ENCODE measurements around the gene PET100.

The PET100 gene

DNA sequence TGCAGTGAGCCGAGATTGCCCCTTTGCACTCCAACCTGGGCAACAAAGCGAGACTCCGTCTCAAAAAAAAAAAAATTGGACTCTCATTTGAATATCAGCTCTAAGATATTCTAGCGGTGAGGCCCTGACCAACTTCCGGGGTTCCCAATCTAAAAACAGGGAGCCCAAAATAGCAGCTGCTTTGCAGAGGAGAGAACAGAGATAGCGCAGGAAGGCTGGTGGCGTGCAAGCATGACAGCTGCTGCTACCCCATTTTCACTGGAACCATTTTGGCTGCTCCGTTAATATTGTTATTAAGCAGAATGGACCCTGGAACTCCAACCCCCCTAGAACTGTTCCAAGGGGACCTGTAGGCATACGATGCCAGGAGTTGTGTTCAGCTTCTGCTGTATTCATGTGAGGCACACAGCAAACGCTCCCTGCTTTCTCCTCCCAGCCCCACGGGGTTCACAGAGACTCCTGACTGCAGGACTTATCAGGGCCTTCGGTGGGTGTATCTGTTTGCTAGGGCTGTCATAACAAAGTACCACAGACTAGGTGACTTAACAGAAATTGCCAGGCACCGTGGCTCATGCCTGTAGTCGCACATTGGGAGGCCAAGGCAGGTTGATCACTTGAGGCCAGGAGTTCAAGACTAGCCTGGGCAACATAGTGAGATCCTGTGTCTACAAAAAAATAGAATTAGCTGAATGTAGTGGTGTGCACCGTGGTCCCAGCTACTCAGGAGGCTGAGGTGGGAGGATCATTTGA lies 18.8 kb downstream of the PET100 start:
- no peak overlapping the region for H3K27ac Mint-ChIP-seq
- no peak overlapping the region for H3K4me3 Mint-ChIP-seq
- no peak for ATAC-seq
- H3K4me1 Mint-ChIP-seq = peaks cover 12% of the 10 kb centered on the region
- H3K27me3 Mint-ChIP-seq = no peaks in the 10 kb centered on the region
- H3K9me3 Mint-ChIP-seq = no peaks in the 10 kb centered on the region
- H3K36me3 Mint-ChIP-seq = peaks cover 39% of the 10 kb centered on the region

GRCh38 chr19:7650148-7650547 lies 20.6 kb downstream of the PET100 start:
- Mint-ChIP-seq H3K27me3 (no peaks in the 10 kb centered on the region), H3K36me3 (peaks cover 23% of the 10 kb centered on the region), H3K9me3 (no peaks in the 10 kb centered on the region), H3K4me1 (peaks cover 12% of the 10 kb centered on the region), H3K4me3 (no peak overlapping the region), H3K27ac (no peak overlapping the region)
- ATAC-seq = no peak

DNA sequence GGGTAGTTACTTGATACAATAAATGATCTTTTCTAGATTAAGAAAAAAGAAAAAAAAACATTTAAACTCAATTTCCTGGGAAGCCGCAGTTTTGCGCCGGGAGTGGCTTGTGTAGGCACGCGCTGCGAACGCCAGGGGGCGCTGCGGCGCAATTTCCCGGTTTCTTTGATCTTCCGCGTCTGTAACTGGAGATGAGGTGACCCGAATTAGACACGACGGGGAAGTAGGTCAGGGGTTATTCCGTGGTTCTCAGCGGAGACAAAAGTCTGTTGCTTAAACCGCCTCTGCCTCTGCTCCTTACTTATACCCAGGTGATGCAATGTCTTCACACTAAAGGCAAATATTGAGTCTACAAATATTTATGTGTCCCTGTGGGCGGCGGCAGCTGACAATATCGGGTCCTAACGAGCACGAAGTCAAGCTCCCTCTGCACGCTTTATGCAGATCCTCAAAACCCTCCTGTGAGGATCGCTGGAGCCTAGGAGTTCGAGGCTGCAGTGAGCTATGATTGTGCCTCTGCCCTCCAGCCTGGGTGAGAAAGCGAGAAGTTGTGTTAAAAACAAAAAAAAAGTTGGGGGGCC lies 22.6 kb downstream of the PET100 start:
- no peaks in the 10 kb centered on the region for H3K9me3 Mint-ChIP-seq
- peak overlapping the region; percentile 72 for H3K4me3 Mint-ChIP-seq
- H3K4me1 Mint-ChIP-seq = peaks cover 14% of the 10 kb centered on the region
- H3K27me3 Mint-ChIP-seq = no peaks in the 10 kb centered on the region
- peak; percentile 87 for ATAC-seq
- H3K27ac Mint-ChIP-seq = peak overlapping the region; percentile 73
- H3K36me3 Mint-ChIP-seq = peaks cover 9% of the 10 kb centered on the region

DNA sequence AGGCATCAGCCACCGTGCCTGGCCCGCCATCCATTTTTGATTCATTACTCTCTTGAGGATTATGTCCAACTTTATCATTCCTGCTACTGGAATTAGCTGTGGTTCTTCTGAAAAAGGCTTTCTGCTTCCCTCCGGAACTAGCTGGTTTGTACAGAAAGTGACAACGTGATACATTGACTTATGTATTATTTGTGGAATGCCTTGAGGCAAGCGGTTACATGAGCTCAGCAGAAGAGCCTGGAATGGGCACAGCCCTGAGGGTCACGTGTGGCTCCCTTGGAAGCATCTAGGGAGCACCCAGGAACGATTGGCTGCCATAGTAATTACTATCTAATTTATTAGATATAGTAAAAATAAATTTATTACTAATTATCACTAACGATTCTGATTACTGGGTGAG lies 24.8 kb downstream of the PET100 start:
- Mint-ChIP-seq H3K4me3 (no peak overlapping the region), H3K9me3 (no peaks in the 10 kb centered on the region), H3K27me3 (no peaks in the 10 kb centered on the region), H3K27ac (no peak overlapping the region), H3K36me3 (no peaks in the 10 kb centered on the region), H3K4me1 (peaks cover 26% of the 10 kb centered on the region)
- no peak for ATAC-seq

DNA sequence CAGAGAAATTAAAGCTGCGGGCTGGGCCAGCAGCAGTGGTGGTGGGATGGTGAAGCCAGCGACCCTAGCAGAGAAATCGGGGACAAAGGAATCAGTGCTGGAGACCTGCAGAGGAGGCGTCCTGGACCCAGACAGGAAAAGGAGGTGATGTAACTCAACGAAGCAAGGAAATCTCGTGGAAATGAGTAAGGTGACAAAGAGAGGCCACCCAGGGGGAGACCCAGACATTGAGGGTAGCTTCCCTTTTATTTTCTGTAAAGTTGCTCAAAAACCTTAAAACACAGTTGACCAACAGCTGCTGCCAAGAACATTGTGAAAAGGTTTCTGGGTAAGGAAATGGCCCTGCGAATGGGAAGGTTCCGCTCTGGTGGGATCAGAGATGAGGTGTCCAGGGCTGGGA lies 26.0 kb downstream of the PET100 start:
- Mint-ChIP-seq H3K27me3 (no peaks in the 10 kb centered on the region), H3K4me1 (peaks cover 26% of the 10 kb centered on the region), H3K4me3 (no peak overlapping the region), H3K9me3 (no peaks in the 10 kb centered on the region), H3K36me3 (no peaks in the 10 kb centered on the region), H3K27ac (no peak overlapping the region)
- no peak for ATAC-seq

DNA sequence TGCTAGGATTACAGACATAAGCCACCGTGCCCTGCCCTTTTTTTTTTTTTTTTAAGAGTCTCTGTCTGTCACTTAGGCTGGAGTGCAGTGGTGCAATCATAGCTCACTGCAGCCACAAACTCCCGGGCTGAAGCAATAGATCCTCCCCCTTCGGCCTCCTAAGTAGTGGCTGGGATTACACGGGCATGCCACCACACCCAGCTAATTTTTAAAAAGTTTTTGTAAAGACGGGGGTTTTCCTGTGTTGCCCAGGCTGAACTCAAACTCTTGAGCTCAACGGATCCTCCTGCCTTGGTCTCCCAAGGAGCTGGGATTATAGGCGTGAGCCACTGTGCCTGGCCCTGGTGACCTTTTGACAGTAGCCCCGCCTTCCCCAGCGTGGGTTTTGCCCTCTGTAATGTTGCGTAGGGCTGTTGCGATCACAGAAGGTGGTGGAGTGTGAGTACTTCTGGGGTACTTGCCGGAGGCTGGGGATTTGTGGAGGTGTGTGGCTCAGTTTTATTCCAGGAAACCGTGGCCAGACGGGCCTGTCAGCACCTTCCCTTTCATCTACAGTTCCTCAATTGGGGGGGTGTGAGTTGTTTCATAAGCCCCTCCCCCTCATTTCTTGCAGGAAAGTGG lies 27.6 kb downstream of the PET100 start:
- no peak overlapping the region for H3K4me3 Mint-ChIP-seq
- peak overlapping the region; percentile 75 for H3K27ac Mint-ChIP-seq
- ATAC-seq = peak; percentile 24
- peaks cover 23% of the 10 kb centered on the region for H3K4me1 Mint-ChIP-seq
- no peaks in the 10 kb centered on the region for H3K9me3 Mint-ChIP-seq
- no peaks in the 10 kb centered on the region for H3K36me3 Mint-ChIP-seq
- no peaks in the 10 kb centered on the region for H3K27me3 Mint-ChIP-seq

DNA sequence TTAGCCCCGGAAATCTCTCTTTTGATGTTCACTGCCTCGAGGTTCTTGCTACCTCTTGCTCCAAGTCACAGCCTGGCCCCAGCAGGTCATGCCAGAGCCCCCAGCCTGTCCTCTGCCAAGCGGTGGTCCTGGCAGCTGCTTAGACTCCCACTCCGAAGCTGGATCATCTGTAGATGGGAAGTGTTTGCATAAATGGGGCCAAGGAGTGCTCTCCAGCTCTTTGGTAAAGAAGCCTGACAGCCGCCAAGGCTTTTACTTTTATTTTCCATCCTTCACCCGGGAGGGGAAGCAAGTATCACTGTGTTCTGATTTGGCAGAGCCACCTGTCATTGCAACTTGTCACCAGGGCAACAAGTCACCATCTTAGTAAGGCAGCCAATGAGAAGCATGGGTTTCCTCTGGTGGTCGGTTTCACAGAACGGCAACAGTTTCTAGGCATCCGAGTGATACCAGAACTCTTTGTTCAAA lies 28.7 kb downstream of the PET100 start:
- no peaks in the 10 kb centered on the region for H3K27me3 Mint-ChIP-seq
- no peaks in the 10 kb centered on the region for H3K9me3 Mint-ChIP-seq
- peak; percentile 98 for ATAC-seq
- H3K4me3 Mint-ChIP-seq = peak overlapping the region; percentile 78
- no peaks in the 10 kb centered on the region for H3K36me3 Mint-ChIP-seq
- H3K27ac Mint-ChIP-seq = peak overlapping the region; percentile 75
- peaks cover 13% of the 10 kb centered on the region for H3K4me1 Mint-ChIP-seq

DNA sequence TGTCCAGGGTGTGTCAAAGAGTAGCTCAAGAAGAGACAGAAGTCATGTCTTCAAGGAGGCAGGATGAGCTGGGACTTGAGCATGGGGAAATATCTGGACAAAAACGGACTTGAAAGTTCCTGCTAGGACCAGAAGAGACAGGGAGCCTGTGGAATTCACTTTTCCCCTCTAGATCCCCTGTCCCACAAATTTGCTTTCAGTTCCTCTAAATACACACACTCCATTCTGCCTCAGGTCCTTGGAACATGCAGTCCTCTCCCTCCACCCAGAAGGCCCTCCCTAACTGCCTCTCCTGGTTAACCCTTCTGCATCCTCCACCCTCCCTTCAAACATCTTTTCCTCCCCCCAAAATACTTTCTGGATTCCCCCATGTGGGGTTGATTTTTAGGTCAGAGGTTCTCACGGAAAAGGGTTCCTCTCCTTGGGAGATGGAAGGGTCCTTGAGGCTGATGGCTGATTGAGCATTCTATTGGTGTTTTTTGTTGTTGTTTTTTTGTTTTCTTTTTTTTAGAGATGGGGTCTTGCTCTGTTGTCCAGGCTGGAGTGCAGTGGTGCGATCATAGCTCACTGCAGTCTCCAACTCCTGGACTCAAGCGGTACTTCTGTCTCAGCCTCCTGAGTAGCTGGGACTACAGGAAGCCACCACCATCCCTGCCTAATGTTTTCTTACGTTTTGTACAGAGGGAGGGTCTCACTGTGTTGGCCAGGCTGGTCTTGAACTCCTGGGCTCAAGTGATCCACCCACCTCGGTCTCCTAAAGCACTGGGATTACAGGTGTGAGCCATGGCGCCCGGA lies 32.3 kb downstream of the PET100 start:
- no peak for ATAC-seq
- Mint-ChIP-seq H3K27ac (no peak overlapping the region), H3K27me3 (peaks cover 7% of the 10 kb centered on the region), H3K36me3 (no peaks in the 10 kb centered on the region), H3K9me3 (no peaks in the 10 kb centered on the region), H3K4me1 (peaks cover 13% of the 10 kb centered on the region), H3K4me3 (no peak overlapping the region)

GRCh38 chr19:7662657-7663056 lies 33.1 kb downstream of the PET100 start:
- no peaks in the 10 kb centered on the region for H3K36me3 Mint-ChIP-seq
- no peak overlapping the region for H3K27ac Mint-ChIP-seq
- no peaks in the 10 kb centered on the region for H3K9me3 Mint-ChIP-seq
- H3K4me1 Mint-ChIP-seq = peaks cover 7% of the 10 kb centered on the region
- peaks cover 11% of the 10 kb centered on the region for H3K27me3 Mint-ChIP-seq
- no peak overlapping the region for H3K4me3 Mint-ChIP-seq
- no peak for ATAC-seq

DNA sequence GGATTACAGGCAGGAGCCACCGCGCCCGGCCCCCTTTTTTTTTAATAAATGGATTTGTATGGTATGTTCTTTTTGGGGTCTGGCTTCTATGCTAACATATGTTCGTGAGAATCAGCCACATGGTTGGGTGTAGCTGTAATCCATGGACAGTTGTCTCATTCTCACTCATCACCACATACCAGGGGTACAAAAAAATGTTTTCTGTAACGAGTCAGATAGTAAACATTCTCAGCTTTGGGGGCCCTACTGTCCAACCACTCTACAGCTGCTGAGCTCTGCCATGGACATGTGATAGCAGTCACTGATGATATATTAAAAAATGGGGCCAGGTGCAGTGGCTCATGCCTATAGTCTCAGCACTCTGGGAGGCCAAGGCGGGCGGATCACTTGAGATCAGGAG lies 34.1 kb downstream of the PET100 start:
- ATAC-seq = no peak
- Mint-ChIP-seq H3K27me3 (peaks cover 20% of the 10 kb centered on the region), H3K4me1 (no peaks in the 10 kb centered on the region), H3K4me3 (no peak overlapping the region), H3K9me3 (no peaks in the 10 kb centered on the region), H3K27ac (no peak overlapping the region), H3K36me3 (no peaks in the 10 kb centered on the region)

- Mint-ChIP-seq H3K36me3 (no peaks in the 10 kb centered on the region), H3K4me1 (peaks cover 2% of the 10 kb centered on the region), H3K4me3 (no peak overlapping the region), H3K27ac (no peak overlapping the region), H3K27me3 (peaks cover 34% of the 10 kb centered on the region), H3K9me3 (no peaks in the 10 kb centered on the region)
- no peak for ATAC-seq
Observed at GRCh38 chr19:7665076-7665475, 35.5 kb downstream of the PET100 start.

GRCh38 chr19:7668842-7669241 lies 39.2 kb downstream of the PET100 start, which contains the start of gene RETN:
TSS of gene RETN (plus strand) at chr19:7669049. CDS start at chr19:7669327, 278 bp downstream.
- Mint-ChIP-seq H3K4me1 (peaks cover 15% of the 10 kb centered on the region), H3K36me3 (no peaks in the 10 kb centered on the region), H3K9me3 (no peaks in the 10 kb centered on the region), H3K27ac (no peak within 1 kb of the TSS), H3K27me3 (peaks cover 69% of the 10 kb centered on the region), H3K4me3 (peak within 1 kb of the TSS; percentile 30)
- no peak for ATAC-seq

DNA sequence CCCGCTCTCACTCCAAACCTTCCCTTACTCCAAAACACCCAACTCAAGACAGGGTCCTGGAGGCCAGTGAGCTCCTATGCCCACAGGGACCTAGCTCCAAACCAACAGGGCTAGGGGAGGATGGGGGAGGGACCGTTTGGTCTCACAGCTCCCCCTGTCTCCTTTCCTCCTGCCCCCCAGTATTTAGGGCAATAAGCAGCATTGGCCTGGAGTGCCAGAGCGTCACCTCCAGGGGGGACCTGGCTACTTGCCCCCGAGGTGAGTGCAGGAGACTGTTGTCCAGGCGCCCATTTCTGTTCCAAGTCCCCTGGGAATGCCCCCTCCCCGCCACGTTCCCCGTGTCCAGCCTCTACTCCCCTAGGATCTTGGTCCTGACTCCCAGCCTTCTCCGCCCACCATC lies 40.0 kb downstream of the PET100 start:
- peaks cover 3% of the 10 kb centered on the region for H3K9me3 Mint-ChIP-seq
- no peak overlapping the region for H3K4me3 Mint-ChIP-seq
- H3K27me3 Mint-ChIP-seq = peaks cover 77% of the 10 kb centered on the region
- peaks cover 20% of the 10 kb centered on the region for H3K4me1 Mint-ChIP-seq
- H3K36me3 Mint-ChIP-seq = no peaks in the 10 kb centered on the region
- no peak for ATAC-seq
- no peak overlapping the region for H3K27ac Mint-ChIP-seq

GRCh38 chr19:7670150-7670783 lies 40.7 kb downstream of the PET100 start:
- Mint-ChIP-seq H3K27me3 (peaks cover 81% of the 10 kb centered on the region), H3K4me1 (peaks cover 21% of the 10 kb centered on the region), H3K27ac (no peak overlapping the region), H3K4me3 (peak overlapping the region; percentile 64), H3K9me3 (peaks cover 3% of the 10 kb centered on the region), H3K36me3 (no peaks in the 10 kb centered on the region)
- peak; percentile 39 for ATAC-seq

GRCh38 chr19:7670790-7671189 lies 41.2 kb downstream of the PET100 start:
- peaks cover 84% of the 10 kb centered on the region for H3K27me3 Mint-ChIP-seq
- H3K9me3 Mint-ChIP-seq = peaks cover 3% of the 10 kb centered on the region
- ATAC-seq = no peak

More at GRCh38 chr19:7670790-7671189, 41.2 kb downstream of the PET100 start:
- Mint-ChIP-seq H3K4me3 (peak overlapping the region; percentile 64), H3K4me1 (peaks cover 24% of the 10 kb centered on the region), H3K27ac (no peak overlapping the region), H3K36me3 (no peaks in the 10 kb centered on the region)

All from stimulated activated memory B cell treated with anti-CD40 and anti-IgM and Interleukin-4, amounts not matched to agents 10 μg/mL and 1 μg/mL and 100 μg/mL, for 72 hours (primary cell).